Loucy (cell line): ENCODE measurements around the gene SLC5A1.

Experiments used
- CTCF ChIP-seq: fragments of 200-600 bp; sonication (generic); conservative IDR thresholded peaks from 2 replicates; pipeline ENCODE4 v1.5.1; 2014; ENCODE audit warnings: mild to moderate bottlenecking, antibody characterized with exemption, low read length
- EZH2phosphoT487 ChIP-seq: fragments of 200-600 bp; IDR thresholded peaks from 2 replicates; pipeline ENCODE4 v1.6.1; 2018; ENCODE audit warnings: antibody characterized with exemption, mild to moderate bottlenecking, moderate library complexity, borderline replicate concordance

DNA sequence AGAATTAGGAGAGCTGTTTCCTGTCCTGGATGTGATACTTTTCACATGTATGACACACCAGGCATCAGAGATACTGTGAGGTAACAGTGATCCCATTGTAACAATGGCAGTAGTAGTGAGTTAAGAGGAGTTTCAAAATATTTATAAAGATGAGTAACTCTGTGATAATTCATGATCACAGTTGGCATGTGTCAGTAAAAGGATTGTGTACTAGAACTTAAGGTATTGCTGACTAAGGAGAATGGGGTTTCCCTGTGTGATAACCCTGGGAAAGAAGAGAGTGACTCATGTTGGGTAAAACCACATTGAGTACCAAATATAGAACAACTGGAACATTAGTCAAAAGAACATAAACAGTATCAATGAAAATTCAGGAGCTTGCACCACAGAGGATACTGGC, 22.9 kb upstream of the SLC5A1 start:
- TF ChIP-seq CTCF (no peak), EZH2phosphoT487 (no peak)
